T-helper 9 cell (primary cell): ENCODE data around the gene AMT.
"Not testable (repeated sequence)": the region's sequence is repeated elsewhere in the genome, so short reads cannot be mapped to it uniquely, and the experiment has no call there.

Experiments
- DNase-seq: peaks from one replicate; pipeline ENCODE4 v3.0.0-alpha.2; 2020

Gene AMT

DNA sequence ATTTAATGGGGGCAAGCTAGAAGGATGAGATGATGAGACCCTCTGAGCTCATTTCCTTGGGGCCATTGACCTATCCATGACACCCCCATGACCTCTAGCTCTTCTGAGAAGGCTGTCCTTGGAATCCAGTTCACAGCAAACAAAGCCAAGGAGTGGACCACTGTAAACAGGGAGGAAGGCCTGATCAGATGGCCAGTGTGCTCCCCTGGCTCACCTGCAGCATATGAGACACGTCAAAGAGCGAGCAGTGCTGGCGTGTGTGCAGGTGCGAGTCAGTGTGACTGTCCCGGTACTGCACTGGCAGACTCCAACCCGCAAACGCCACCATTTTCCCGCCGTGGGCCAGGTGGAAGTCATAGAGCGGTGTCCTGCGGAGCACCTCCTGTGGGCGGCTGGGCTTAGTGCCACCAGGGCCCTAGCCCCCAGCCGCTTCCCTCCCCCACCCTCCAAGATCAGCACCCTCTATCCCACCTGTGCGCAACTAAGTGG lies 339 bp downstream of the AMT start:
- no peak for DNase-seq

DNA sequence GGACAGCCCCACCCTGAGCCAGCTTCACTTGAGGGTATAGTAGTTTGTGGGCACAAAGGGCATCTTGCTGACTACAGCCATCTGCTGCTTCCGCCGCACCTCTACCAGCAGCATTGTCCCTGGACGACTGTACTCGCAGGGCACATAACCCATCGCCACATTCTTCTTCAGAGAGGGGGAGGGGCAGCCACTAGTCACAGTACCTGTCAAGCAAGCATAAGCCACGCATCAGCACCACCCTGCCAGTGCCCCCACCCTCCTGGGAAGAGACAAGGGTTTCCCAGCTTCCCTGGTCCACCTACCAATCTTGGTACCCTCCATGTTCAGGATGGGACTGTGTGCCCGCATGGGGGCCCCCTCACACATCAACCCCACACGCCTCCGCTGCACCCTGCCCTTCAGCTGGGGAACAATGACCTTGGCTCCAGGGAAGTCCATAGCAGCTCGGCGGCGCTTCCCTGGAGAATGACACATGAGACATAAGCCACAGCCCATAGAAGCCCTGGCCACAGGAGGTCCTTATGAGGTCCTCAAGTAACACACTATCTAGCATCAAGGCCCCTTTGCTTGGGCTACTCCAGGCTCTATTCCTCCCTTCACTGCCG lies 4.7 kb downstream of the AMT start:
- no peak for DNase-seq

DNA sequence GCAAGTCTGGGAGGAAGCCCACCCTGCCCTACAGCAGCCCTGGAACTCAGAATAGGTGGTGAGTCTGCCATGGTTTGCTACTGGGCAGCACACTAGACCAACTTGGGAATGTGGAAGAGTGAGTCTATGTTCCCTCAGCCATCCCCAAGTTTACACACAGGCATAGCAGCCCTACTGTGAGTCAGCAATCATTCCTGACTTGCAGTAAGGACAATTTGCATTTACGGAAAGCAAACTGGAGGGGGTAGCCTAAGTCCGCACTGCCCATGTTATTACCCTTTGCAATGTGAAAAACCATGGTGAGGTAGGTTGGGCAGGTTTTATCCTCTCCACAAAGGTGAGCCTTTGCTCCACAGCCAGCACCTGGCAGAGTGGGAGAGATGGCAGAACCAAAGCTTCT lies 5.4 kb downstream of the AMT start:
- DNase-seq = no peak

DNA sequence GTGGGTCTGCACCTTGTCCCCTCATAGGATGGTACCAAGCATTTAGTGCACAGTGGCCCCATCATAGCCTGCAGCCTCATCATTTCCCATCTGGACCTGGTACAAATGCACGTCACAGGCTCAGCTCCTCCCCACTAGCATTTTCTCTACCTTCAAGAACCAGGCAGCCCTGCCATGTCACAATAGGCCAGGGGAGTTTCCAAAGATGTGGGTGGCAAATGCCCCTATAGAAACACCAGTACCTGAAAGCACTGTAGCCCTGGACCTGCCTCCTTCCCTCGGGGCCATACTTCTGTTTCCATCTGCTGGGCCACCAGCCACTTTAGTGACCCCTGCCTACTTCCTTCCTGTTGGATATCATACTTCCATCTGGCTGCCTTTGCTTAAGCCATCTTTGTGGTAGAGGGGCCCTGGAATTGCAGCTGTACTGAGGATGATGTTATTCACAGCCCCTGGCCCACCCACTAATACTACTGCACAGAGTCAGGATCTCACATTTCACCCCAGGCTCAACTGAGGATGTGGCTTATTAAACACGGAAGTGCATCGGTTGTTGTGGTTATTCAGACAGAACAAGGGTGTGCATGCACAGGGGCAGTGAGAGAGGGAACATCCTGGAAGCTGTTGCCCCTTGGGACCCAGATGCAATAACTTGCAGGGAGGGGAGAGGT lies 6.2 kb downstream of the AMT start:
- peak; percentile 50 for DNase-seq

DNA sequence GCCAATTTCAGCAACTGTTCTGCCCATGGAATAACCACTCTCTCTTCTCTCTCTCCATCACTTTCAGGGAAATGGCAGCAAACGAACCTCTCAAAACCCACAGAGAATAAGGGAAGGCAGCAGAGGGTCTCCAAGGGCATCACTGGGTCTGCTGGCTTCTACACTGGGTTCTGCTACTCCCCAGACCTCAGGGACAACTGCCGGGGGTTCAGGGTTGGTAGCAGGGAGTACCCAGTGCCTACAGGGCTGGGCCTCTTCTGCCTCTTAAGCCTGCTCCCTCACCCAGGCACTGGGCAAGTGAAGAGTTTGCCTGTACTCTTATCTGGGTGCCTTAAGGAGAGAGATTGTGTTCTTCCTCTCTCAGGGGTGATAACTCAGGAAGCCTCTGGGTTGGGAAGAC lies 7.5 kb downstream of the AMT start:
- DNase-seq = no peak

DNA sequence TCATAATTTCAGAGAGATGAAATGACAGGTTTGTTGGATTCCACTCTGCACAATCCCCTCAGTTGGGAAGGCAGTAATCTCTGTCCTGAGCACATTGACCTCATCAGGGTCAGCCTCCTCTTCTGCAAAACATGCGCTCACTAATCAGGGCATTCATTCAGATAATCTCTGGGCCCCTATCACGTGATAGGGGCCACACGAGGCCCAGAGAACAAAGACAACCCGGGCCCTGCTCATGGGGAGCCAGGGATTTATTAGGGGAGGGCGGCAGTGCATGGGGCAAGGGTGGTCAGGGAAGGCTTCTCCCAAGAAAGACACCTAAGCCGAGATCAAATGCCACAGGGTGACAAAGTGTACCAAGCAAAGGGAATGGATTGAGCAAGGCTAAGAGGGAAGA lies 8.9 kb downstream of the AMT start:
- no peak for DNase-seq

DNA sequence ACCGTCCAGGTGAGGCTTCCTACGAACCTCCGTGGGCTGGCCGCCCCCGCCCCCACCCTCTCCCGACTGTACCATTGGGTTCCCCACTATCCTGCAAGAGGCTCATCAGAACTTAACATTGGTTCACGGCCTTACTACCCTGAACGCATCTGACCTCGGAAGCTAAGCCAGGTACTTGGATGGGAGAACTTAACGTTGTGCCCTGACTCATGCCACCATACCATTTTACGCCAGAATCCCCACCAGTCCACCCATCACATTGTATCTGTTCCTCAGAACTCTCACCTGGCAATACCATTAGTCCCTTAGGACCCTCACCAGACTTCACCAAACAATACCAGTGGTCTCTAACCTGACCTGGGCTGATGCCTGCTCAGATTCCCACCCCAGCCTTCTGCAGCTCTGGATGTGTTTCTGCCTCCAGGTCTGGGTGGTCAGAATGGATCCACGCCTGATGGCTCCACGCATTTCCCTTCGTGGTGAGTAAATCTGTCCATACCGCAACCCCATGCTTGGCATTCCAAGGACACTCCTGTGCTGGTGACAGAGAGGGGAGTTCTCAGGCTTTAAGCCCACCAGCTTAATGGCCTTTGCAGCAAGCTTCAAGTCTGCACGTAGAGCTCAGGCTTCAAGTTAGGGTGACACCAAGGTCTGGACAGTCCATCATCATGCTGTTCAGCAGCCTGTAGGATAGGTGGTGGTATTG lies 9.5 kb downstream of the AMT start:
- DNase-seq = no peak

DNA sequence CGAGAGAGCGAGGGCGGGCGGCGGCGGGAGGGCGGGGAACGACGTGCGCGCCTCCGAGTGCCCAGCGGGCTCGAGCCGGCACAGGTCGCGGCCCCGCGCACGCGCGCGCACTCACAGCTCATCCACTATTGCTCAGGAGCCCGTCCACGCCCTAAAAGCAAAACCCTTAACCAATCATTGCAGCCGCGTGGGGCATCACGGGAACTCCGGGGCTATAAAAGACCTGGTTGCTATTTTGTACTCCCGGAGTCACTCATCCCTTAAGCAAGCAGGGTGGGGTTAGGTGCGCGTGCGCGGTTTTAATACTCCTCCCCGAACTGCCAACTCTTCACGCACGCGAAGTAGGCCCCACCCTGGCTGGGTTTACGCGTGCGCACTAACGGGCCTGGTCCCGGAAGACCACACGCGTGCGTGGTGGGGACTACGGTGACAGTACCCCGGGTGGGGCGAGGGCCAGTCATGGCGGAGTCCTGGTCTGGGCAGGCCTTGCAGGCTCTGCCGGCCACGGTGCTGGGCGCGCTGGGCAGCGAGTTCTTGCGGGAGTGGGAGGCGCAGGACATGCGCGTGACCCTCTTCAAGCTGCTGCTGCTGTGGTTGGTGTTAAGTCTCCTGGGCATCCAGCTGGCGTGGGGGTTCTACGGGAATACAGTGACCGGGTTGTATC lies 10.2 kb downstream of the AMT start, which contains the start of the genes RHOA and TCTA:
Gene RHOA, minus strand, starts transcription at position 9 of the 664 bp plus-strand sequence. CDS start 36,387 bp downstream, outside the sequence.
Gene TCTA, plus strand, starts transcription at position 456 of the 664 bp plus-strand sequence. Its CDS starts 4 bp downstream, at position 460.
- peak; percentile 98 for DNase-seq

DNA sequence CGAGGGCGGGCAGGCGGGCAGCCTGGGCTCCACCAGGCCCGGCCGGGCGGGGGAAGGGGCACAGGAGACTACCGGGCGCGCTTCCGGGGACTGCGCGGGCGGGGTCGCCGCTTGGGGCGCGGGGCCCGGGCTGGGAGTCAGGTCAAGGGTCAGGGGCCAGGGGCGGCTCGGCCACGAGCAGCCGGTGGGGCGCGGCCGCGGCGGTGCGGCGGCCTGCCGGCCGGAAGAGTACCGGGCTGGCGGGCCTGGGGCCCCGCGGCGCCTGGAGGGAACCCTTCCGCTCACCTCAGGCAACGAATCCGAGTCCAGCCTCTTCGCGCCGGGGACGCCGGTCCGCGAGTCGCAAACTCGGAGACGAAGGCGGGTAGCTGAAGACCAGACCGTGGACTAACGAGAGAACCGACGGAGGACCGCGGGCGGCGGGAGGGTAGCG lies 10.7 kb downstream of the AMT start:
- peak; percentile 43 for DNase-seq

DNA sequence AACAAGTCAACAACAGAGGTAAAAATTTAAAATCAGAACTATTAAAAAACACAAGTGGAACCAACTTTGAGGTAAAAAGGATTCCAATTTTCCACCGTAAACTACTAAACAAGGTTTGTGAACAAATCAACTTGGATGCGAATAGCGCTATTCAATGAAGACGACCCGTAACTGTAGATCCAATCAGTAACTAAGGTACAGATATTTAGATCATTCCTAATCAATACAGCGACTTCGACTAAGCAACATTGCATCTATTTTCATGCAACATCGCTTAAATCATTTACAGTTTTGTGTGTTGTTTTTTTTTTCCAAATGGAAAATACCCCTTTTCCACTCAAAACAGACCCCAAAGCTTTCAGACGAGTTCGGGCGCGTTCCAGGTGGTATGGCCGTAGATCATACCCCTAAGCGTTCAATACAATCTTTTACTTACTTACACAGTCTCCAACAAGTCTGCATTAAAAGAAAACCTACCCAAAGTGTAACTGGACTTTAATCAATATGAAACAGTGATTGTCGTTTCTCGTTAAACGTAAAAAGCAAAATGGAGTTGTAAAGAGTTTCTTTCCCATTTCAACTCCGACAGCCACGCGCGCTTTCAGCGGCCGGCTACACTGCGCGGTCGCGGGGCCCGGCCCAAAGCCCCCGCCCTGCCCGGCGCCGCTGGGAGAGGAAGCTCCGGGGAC lies 11.3 kb downstream of the AMT start:
- no peak for DNase-seq

DNA sequence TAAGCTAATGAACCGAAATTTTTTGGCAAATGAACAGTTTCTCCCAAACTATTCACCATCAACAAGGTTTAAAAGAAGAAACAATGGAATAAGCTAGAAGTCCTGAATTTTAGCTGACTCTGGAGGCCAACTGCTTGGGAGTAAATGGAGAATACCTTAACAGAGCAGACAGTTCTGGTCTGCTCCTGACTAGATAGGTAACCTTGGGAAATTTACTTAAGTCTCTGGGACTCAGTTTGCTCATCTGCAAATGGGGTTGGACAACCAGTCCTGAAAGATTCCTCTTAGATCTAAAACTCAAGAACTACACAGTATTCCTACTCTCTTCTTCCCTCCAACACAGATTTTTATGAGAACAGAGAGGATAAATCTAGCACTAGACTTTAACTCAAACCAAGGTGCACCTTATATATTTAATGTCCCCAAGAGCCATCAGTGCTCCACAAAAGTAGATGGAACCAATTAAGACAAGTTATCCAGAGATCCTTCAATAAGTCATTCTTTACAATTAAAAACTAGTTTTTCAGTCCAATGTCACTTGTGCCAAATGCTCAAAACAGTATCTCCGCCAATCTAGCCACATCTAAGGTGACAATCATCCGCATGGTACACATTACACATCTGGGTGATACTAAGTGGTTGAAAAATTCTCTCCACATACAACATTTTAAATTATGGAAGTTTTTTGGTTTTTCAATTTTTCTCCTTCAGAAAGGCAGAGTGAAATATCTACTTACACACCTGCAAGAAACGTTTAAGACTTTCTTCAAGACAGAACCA lies 12.0 kb downstream of the AMT start:
- no peak for DNase-seq

DNA sequence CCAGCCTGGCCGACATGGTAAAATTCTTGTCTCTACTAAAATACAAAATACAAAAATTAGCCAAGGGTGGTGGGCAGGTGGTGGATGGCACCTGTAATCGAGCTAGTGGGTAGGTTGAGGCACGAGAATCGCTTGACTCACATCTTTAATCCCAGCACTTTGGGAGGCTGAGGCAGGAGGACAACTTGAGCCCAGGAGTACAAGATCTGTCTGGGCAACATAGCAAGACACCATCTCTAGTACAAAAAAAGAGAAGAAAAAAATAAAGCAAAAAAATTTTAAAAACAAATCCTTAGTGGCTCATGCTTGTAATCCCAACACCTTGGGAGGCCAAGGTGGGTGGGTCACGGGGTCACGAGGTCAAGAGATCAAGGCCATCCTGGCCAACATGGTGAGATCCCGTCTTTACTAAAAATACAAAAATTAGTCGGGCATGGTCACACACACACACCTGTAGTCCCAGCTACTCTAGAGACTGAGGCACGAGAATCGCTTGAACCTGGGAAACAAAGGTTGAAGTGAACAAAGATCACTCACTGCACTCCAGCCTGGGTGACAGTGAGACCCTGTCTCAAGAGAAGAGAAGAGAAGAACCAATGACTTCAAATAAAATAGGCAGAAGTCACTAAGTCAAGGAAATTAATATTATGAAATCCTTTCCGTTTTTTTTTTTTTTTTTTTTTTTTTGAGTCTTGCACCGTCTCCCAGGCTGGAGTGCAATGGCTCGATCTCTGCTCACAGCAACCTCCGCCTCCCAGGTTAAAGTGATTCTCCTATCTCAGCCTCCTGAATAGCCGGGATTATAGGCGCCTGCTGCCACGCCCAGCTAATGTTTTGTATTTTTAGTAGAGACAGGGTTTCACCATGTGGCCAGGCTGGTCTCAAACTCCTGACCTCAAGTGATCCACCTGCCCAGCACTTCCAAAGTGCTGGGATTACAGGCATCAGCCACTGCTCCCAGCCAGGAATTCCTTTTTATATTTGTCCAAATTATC lies 15.4 kb downstream of the AMT start:
- no peak for DNase-seq

DNA sequence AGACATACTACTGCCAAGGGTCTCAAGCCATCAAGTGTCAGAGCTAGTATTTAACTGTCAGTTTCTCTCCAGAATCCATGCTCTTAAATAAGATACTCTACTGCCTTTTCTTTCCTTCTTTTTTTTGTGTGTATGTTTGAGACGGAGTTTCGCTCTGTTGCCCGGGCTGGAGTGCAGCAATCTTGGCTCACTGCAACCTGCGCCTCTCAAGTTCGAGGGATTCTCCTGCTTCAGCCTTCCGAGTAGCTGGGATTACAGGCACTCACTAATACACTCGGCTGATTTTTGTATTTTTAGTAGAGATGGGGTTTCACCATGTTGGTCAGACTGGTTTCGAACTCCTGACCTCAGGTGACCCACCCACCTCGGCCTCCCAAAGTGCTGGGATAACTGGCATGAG lies 16.7 kb downstream of the AMT start:
- DNase-seq = not testable (repeated sequence)

DNA sequence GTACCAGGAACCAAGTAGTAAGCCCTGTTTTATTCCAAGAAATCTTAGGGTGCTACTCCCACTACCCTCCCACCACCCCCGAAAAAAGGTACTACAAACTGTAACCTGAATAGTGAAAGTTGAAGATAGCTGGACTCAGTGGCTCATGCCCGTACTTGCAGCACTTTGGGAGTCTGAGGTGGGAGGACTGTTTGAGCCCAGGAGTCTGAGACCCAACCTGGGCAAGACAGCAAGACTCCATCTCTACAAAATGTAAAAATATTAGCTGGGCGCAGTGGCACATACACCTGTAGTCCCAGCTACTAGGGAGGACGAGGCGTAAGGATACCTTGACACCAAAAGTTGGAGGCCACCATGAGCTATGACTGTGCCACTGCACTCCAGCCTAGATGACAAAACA lies 18.4 kb downstream of the AMT start:
- no peak for DNase-seq

DNA sequence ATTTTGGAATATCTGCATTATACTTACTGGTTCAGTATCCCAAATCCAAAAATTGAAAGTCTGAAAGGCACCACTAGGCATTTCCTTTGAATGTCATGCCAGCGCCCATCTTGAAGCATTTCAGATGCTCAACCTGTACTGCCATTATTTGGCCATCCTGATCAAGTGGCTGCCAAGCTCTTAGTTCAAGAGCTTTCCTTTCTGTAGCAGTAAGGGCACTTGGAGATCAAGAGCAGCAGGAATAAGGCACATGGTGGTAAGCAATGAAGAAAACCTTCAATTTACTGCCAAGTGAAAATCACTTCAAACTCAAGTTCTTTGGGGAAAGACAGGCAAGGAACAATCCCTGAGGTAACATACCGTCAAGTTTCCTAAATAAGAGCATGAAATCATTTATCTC lies 20.5 kb downstream of the AMT start:
- DNase-seq = no peak

DNA sequence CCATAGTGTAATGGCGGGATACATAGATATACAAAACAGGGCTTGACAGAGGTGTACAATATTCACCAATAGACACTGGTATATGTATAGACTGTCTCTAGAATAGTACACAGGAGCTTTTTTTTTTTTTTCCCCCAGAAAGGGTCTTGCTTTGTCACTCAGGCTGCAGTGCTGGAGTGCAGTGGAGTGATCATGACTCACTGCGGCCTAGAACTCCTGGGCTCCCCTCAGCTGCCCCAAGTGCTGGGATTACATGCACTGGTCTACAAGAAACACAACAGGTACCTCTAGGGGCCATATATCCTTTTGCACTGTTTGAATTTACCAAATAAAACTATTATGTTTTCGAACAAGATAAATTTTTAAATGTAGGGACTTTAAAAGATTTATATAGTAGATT lies 22.8 kb downstream of the AMT start:
- no peak for DNase-seq

DNA sequence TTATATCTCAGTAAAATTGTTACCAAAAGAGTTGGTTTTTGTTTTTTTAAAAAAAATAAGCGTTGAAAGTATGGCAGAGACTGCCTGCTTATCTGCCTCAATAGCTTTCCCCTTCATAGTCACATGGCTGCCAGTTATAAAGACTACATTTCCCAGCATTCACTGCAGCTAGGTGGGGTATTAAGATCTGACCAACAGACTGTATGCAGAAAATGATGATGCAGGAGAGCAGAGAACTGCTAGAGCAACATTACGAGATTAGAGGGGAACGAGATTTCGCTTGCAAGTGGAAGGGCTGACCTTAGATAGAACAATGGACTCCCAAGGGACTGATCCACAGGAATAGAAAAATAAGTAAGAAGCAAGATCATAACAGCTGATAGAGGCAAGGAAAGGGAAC lies 24.8 kb downstream of the AMT start:
- no peak for DNase-seq

DNA sequence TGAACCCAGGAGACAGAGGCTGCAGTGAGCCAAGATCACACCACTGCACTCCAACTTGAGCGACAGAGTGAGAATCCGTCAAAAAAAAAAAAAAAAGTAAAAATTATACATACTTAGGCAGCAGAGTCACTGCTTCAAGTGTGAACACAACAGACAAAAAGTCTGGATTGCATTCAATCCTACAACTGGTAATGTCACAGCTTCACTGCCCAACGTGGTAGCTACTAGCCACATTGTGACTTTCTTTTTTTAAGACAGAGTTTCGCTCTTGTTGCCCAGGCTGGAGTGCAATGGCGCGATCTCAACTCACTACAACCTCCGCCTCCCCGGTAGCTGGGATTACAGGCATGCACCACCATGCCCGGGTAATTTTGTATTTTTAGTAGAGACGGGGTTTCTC lies 31.0 kb downstream of the AMT start:
- not testable (repeated sequence) for DNase-seq

DNA sequence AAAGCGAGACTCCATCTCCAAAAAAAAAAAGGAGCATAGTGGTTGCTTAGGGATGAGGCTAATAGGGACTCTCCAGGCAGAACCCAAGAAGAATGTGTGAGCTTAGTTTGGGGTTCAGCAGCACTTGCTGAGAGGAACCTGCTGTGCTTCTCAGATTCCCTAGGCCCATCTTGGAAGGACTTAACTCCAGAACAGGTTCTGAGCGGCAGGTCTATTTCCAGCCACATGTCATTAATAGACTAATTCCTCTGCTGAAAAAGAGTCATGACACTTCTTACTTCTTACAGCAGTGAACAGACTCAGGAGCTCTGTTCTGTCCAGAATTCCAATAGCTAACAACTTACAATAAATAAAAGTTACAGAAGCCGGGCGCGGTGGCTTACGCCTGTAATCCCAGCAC lies 33.0 kb downstream of the AMT start:
- no peak for DNase-seq

DNA sequence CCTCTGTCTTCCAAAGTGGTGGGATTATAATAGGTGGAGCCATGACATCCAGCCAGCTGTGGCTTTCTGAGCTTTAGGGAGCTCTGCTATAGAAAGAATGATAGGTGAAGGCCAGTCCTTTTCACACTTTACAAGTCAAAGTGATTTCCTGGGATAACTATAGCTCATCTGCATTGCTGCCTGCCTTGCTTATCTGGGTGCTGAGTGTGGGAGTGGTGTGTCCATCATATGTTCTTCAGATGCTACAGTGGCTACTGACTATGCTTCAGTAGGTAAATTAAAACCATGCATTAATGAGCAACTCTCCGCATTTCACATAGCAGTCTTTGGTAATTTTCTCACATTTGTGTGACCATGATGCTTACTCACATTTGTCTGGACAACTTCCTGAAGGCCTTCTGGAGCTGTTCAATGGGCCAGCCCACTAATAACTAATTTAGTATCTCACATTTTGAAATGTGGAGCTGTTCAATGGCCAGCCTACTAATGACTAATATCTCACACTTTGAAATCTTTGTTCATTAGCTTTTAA lies 33.9 kb downstream of the AMT start:
- DNase-seq = no peak
